GM12864 (cell line): Measurements from ENCODE around the gene AGAP3.

Source experiments
- DNase-seq: peaks from one replicate; pipeline ENCODE4 v3.0.0-alpha.2; 2011; ENCODE audit warnings: low read depth
- H3K4me3 ChIP-seq: 2 replicates; pipeline ENCODE4 v1.5.1; 2011; ENCODE audit warnings: mild to moderate bottlenecking, low read depth, low read length, control low read depth
- CTCF ChIP-seq: IDR thresholded peaks from 2 replicates; pipeline ENCODE4 v1.5.1; 2011; ENCODE audit warnings: low read depth, mild to moderate bottlenecking, moderate library complexity, low read length, control low read depth, inconsistent platforms; ENCODE audit errors: missing control alignments

Gene AGAP3

GRCh38 chr7:151091003-151091402, 4.7 kb downstream of the AGAP3 start:
- no peak overlapping the region for H3K4me3 ChIP-seq
- TF ChIP-seq CTCF, result no peak
- DNase-seq, result no peak

GRCh38 chr7:151091431-151091830, 5.2 kb downstream of the AGAP3 start:
- TF ChIP-seq CTCF, result peak; percentile 75
- DNase-seq, result no peak
- H3K4me3 ChIP-seq, result no peak overlapping the region

DNA sequence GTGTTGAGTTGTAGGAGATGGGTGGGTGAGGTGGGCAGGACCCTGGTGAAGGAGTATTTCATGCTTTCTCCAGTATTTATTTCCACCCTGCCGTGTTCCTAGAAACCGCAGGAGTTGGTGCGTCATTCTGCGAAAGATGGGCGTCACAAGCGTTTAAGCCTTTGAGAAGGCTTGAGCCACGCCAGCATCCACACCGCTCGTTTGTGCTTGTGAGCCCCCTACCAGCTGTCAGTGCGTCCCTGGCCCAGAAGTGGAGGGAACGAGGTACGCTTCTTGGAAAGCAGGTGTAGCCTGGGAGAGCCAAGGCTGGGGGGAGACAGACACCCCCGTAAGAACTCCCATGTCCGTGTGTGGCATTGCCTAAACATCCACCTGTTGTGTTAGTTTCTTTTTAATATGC, 5.7 kb downstream of the AGAP3 start:
- no peak overlapping the region for H3K4me3 ChIP-seq
- TF ChIP-seq CTCF, result no peak
- DNase-seq, result no peak

- H3K4me3 ChIP-seq, result no peak overlapping the region
- DNase-seq, result no peak
- no peak for TF ChIP-seq CTCF
Observed at GRCh38 chr7:151093748-151094147, 7.5 kb downstream of the AGAP3 start.

DNA sequence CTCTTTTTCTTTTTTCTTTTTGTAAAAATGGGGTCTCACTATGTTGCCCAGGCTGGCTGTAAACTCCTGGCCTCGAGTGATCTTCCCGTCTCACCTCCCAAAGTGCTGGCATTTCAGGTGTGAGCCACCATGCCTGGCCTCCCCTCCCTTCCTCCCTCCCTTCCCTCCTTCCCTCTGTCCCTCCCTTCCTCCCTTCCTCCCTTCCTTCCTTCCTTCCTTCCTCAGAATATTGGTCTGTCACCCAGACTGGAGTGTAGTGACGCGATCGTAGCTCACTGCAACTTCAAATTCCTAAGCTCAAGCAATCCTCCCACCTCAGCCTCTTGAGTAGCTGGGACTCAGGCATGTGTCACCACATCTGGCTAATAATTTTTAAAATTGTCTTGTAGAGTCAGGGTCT, 8.4 kb downstream of the AGAP3 start:
- no peak overlapping the region for H3K4me3 ChIP-seq
- TF ChIP-seq CTCF, result no peak
- DNase-seq, result no peak

DNA sequence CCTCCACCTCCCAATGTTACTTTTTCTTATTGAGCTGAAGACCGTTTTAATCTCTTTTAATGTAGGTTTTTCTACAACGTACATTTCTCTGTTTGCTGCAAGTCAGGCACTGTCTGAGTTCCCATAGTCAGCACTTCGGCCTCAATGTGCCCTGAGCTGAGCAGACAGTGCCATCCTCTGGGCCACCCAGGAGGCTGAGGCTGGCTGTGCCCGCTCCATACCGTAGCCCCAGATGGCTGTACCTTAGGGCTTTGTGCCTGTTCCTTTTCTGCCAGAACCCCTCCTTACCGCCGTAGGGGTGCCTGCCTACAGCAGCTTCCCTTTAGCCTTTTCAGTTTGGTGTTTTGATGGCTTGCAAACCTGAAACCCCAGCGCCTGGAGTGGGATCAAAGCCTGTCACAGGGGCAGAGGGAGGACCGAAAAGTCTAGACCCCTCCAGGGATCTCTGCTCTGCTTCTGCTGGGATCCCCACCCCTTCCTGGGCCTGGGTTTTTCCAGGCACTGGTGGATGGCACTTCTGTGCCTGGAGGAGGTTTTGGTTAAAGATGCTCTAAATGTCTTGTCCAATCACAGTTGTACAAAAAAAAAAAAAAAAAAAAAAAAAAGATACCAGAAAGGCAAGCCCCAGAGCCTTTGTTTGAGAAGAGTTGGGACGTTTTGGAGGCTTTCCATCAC, 9.0 kb downstream of the AGAP3 start:
- no peak for DNase-seq
- no peak for TF ChIP-seq CTCF
- H3K4me3 ChIP-seq, result no peak overlapping the region

DNA sequence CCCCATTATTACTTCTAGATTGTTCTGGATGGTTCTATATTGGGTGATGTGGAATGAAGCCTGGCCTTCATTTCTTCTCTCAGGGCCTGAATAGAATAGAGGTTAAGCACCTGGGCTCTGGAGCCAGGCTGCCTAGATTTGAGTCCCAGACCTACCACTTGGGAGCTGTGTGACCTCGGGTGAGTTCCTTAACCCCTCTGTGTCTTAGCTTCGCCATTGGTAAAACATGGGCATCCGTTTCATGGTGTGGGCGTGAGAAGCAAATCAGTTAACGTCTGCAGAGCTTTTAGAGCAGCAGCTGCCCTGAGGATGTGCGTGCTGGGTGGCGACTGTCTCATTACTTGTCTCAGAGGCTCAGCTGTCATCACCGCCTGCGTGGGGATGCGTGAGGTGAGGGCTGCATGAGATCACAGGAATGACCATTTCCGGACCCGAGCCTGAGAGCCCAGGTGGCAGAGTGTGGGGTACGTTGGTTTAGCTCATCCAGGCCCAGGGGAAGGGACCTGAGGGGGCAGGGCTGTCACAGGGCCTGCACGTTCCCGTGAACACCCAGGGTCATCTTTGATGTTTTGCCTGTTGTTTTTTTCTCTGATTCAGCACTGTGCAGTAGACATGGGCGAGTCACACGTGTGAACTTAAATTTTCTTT, 9.7 kb downstream of the AGAP3 start:
- TF ChIP-seq CTCF, result no peak
- DNase-seq, result no peak

More for the DNA sequence above, 9.7 kb downstream of the AGAP3 start:
- no peak overlapping the region for H3K4me3 ChIP-seq
